SH-SY5Y (cell line): ENCODE measurements around the gene ANO6.

Experiments used
- GATA2 ChIP-seq: IDR thresholded peaks from 2 replicates; pipeline ENCODE4 v1.6.1; 2011; ENCODE audit warnings: mild to moderate bottlenecking, low read depth, low read length
- GATA3 ChIP-seq: IDR thresholded peaks from 2 replicates; pipeline ENCODE4 v1.6.1; 2011; ENCODE audit warnings: low read depth, mild to moderate bottlenecking, low read length, moderate library complexity

- TF ChIP-seq GATA2 (no peak), GATA3 (no peak)
Observed at GRCh38 chr12:45291518-45291917, 75.6 kb downstream of the ANO6 start.
